Measurements from ENCODE around the gene CDH26.

DNA sequence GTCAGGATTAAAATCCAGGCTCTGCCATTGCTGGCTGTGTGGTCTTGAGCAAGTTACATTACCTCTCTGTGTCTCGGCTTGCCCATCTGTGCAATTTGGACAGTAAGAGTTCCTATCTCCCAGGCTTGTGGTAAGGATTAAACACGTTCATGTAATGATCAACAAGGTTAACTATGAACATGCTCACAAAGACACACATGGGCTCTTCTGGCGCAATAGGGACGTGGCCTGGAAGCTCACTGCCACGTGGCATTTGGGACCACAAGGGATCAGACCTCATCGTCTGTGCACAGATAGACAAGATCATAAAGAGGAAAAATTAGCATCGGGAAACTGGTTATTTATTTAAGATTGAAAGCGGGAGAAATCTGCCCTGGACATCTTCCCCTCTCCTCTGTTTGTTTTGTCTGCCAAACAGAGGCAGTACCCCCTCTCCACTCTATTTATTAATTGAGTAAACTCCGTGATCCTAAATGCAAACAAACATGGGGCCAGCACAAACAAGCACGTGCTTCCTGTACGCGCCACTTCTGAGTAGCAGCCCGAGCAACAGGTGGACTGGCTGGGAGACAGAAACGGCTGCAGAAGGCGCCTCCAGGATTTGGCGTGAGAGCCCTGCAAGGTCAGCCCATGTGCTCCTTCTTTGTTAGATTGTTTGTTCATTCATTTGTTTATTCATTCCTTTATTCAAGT lies 95.0 kb downstream of the CDH26 start:
- TF ChIP-seq EP300 (IDR thresholded peaks at IDR 0.05; ENCODE audit: borderline replicate concordance) (no peak), TEAD4 (IDR thresholded peaks at IDR 0.05) (no peak), CREB1 (IDR thresholded peaks at IDR 0.05; ENCODE audit: low read depth) (no peak), CEBPB (IDR thresholded peaks at IDR 0.05) (no peak), RAD21 (IDR thresholded peaks at IDR 0.05; ENCODE audit: low read depth) (no peak), EGR1 (IDR thresholded peaks at IDR 0.05) (no peak), FOXM1 (IDR thresholded peaks at IDR 0.05; ENCODE audit: borderline replicate concordance, low read depth) (no peak), NFIC (IDR thresholded peaks at IDR 0.05) (no peak), TCF12 (IDR thresholded peaks at IDR 0.05; ENCODE audit: low read depth) (no peak), TAF1 (IDR thresholded peaks at IDR 0.05; ENCODE audit: low read depth) (no peak), YY1 (IDR thresholded peaks at IDR 0.05; ENCODE audit: low read depth) (no peak)
- TF ChIP-seq, protein P1, sequence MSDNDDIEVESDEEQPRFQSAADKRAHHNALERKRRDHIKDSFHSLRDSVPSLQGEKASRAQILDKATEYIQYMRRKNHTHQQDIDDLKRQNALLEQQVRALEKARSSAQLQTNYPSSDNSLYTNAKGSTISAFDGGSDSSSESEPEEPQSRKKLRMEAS (IDR thresholded peaks at IDR 0.05), result no peak
- TF ChIP-seq, protein P2, sequence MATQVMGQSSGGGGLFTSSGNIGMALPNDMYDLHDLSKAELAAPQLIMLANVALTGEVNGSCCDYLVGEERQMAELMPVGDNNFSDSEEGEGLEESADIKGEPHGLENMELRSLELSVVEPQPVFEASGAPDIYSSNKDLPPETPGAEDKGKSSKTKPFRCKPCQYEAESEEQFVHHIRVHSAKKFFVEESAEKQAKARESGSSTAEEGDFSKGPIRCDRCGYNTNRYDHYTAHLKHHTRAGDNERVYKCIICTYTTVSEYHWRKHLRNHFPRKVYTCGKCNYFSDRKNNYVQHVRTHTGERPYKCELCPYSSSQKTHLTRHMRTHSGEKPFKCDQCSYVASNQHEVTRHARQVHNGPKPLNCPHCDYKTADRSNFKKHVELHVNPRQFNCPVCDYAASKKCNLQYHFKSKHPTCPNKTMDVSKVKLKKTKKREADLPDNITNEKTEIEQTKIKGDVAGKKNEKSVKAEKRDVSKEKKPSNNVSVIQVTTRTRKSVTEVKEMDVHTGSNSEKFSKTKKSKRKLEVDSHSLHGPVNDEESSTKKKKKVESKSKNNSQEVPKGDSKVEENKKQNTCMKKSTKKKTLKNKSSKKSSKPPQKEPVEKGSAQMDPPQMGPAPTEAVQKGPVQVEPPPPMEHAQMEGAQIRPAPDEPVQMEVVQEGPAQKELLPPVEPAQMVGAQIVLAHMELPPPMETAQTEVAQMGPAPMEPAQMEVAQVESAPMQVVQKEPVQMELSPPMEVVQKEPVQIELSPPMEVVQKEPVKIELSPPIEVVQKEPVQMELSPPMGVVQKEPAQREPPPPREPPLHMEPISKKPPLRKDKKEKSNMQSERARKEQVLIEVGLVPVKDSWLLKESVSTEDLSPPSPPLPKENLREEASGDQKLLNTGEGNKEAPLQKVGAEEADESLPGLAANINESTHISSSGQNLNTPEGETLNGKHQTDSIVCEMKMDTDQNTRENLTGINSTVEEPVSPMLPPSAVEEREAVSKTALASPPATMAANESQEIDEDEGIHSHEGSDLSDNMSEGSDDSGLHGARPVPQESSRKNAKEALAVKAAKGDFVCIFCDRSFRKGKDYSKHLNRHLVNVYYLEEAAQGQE (IDR thresholded peaks at IDR 0.05; ENCODE audit: low read depth), result no peak
- TF ChIP-seq, protein P3, sequence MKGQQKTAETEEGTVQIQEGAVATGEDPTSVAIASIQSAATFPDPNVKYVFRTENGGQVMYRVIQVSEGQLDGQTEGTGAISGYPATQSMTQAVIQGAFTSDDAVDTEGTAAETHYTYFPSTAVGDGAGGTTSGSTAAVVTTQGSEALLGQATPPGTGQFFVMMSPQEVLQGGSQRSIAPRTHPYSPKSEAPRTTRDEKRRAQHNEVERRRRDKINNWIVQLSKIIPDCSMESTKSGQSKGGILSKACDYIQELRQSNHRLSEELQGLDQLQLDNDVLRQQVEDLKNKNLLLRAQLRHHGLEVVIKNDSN (IDR thresholded peaks at IDR 0.05), result no peak

All from Ishikawa (cell line).